Superior temporal gyrus (tissue), 1 donor: ENCODE measurements around the gene TAF3.

Experiments used
- DNase-seq: peaks from one replicate; pipeline ENCODE4 v3.0.0-alpha.2; 2016; ENCODE audit errors: extremely low spot score

Gene TAF3

GRCh38 chr10:7967035-7967434 lies 148.7 kb downstream of the TAF3 start:
- no peak for DNase-seq

- DNase-seq, result no peak
These were observed 150.3 kb downstream of the TAF3 start for GRCh38 chr10:7968510-7969112.

GRCh38 chr10:7969623-7970022 lies 151.3 kb downstream of the TAF3 start:
- no peak for DNase-seq

- DNase-seq, result no peak
These were observed 153.6 kb downstream of the TAF3 start for GRCh38 chr10:7971949-7972348.

- DNase-seq, result no peak
These were observed 154.1 kb downstream of the TAF3 start for GRCh38 chr10:7972367-7972766.

- no peak for DNase-seq
These were observed 161.9 kb downstream of the TAF3 start for GRCh38 chr10:7980196-7980595.

GRCh38 chr10:7982727-7983126 lies 164.4 kb downstream of the TAF3 start:
- DNase-seq, result no peak

GRCh38 chr10:7984325-7984724 lies 166.0 kb downstream of the TAF3 start:
- no peak for DNase-seq

GRCh38 chr10:7984896-7985295 lies 166.6 kb downstream of the TAF3 start:
- no peak for DNase-seq

- DNase-seq, result no peak
These were observed 168.5 kb downstream of the TAF3 start for GRCh38 chr10:7986851-7987250.

GRCh38 chr10:7988989-7989388 lies 170.7 kb downstream of the TAF3 start:
- no peak for DNase-seq

GRCh38 chr10:7998831-7999230 lies 180.5 kb downstream of the TAF3 start:
- DNase-seq, result no peak

- DNase-seq, result no peak
These were observed 186.2 kb downstream of the TAF3 start for GRCh38 chr10:8004469-8005000.

- DNase-seq, result no peak
These were observed 188.1 kb downstream of the TAF3 start for GRCh38 chr10:8006274-8006999.

GRCh38 chr10:8009031-8009430 lies 190.7 kb downstream of the TAF3 start:
- DNase-seq, result no peak

GRCh38 chr10:8013006-8013405 lies 194.7 kb downstream of the TAF3 start:
- no peak for DNase-seq

- DNase-seq, result no peak
These were observed 195.3 kb downstream of the TAF3 start for GRCh38 chr10:8013619-8014018.

- DNase-seq, result no peak
These were observed 196.3 kb downstream of the TAF3 start for GRCh38 chr10:8014649-8015048.

- DNase-seq, result no peak
These were observed 199.0 kb downstream of the TAF3 start for GRCh38 chr10:8017277-8017676.

GRCh38 chr10:8023321-8023720 lies 205.0 kb downstream of the TAF3 start:
- DNase-seq, result no peak

- DNase-seq, result no peak
These were observed 205.5 kb downstream of the TAF3 start for GRCh38 chr10:8023851-8024250.

- no peak for DNase-seq
These were observed 208.3 kb downstream of the TAF3 start for GRCh38 chr10:8026349-8027259.
